HepG2 (cell line): Measurements from ENCODE around the gene TOP3B. TPM values are rescaled to one million over a fixed set of nuclear protein-coding genes. Genes with fewer than 3 reads are reported as not detected.
A peak's percentile ranks its signal among the peaks of the same experiment; 100 is the strongest.

Experiments
- ATAC-seq: fragments of 200-7000 bp; cut with Tn5 transposase; 3 replicates; pipeline ENCODE4 v1.9.1; 2020; ENCODE audit warnings: mild to moderate bottlenecking, moderate library complexity
- BruUV-seq: library from RNA; stranded (reverse); fragments of 400-500 nt; replicated peaks from 2 replicates; lab custom pipeline; 2021; lab: Mats Ljungman, UMichigan
- CTCF ChIA-PET: fragments of 300-600 bp; formaldehyde crosslinking; extraction: SDS; loops from one replicate; lab custom pipeline; 2021; ENCODE audit warnings: low total read pairs, inconsistent platforms, low intra/inter-chr PET ratio; lab: Yijun Ruan, JAX
- POLR2A ChIA-PET: fragments of 350-600 bp; sonication (Branson Sonifier 250); formaldehyde crosslinking; loops from one replicate; lab custom pipeline; 2020; ENCODE audit warnings: antibody characterized with exemption, inconsistent platforms; lab: Yijun Ruan, JAX
- DNase-seq: peaks from one replicate; pipeline ENCODE4 v3.0.0-alpha.2; 2015; ENCODE audit warnings: low spot score
- FAIRE-seq: peaks from 3 replicates; lab custom pipeline; 2011; peaks lifted over from hg19 to GRCh38; lab: Jason Lieb, UNC
- H2AFZ ChIP-seq: one replicate; pipeline ENCODE4 v1.6.1; 2011; ENCODE audit warnings: low read length, inconsistent platforms
- H3K27ac ChIP-seq: fragments of 300-600 bp; 3 replicates; pipeline ENCODE4 v1.8.0; 2011; ENCODE audit warnings: mixed run types, mild to moderate bottlenecking, mixed read lengths, low read length, inconsistent platforms; ENCODE audit not compliant: insufficient read depth; ENCODE audit errors: extremely low read length
- H3K27me3 ChIP-seq, 2 experiments: fragments of 200-600 bp in 1 of 2; 2 replicates in 1 of 2; 3 replicates in 1 of 2; pipeline versions ENCODE4 v1.6.0 to v1.8.0; 2011; ENCODE audit warnings: low read length in 2 of 2, mild to moderate bottlenecking in 2 of 2, moderate library complexity in 2 of 2, inconsistent platforms in 1 of 2; ENCODE audit not compliant: insufficient read depth in 2 of 2, control insufficient read depth in 1 of 2
- H3K36me3 ChIP-seq, 2 experiments: fragments of 200-600 bp in 1 of 2; replicated peaks in 1 of 2; 2 replicates in 1 of 2; 3 replicates in 1 of 2; pipeline versions ENCODE4 v1.5.1 to v1.8.0; 2011; ENCODE audit warnings: low read length in 2 of 2, inconsistent platforms in 1 of 2; ENCODE audit not compliant: insufficient read depth in 2 of 2, control insufficient read depth in 1 of 2
- H3K4me1 ChIP-seq: 2 replicates; pipeline ENCODE4 v1.5.1; 2012; ENCODE audit warnings: low read length, inconsistent platforms; ENCODE audit not compliant: insufficient read depth
- H3K4me2 ChIP-seq: 2 replicates; pipeline ENCODE4 v1.6.0; 2011; ENCODE audit warnings: low read depth, low read length, inconsistent platforms
- H3K4me3 ChIP-seq, 3 experiments: fragments of 200-600 bp in 1 of 3; sonication (generic), shearing (Covaris generic) in 1 of 3; replicated peaks in 1 of 3; 2 replicates each; pipeline ENCODE4 v1.5.1; 2011 to 2016; ENCODE audit warnings: low read length in 3 of 3, inconsistent platforms in 2 of 3, low read depth in 2 of 3, mild to moderate bottlenecking in 2 of 3, control low read depth in 1 of 3, mixed read lengths in 1 of 3; ENCODE audit not compliant: insufficient read depth in 1 of 3
- H3K79me2 ChIP-seq: one replicate; pipeline ENCODE4 v1.6.1; 2011; ENCODE audit warnings: low read length, inconsistent platforms; ENCODE audit not compliant: insufficient read depth
- H3K9ac ChIP-seq: 2 replicates; pipeline ENCODE4 v1.6.0; 2011; ENCODE audit warnings: mild to moderate bottlenecking, low read depth, low read length, inconsistent platforms; ENCODE audit not compliant: insufficient read depth
- H3K9me3 ChIP-seq: 2 replicates; pipeline ENCODE4 v1.5.1; 2012; ENCODE audit warnings: mild to moderate bottlenecking, low read length
- H4K20me1 ChIP-seq: 2 replicates; pipeline ENCODE4 v1.6.0; 2011; ENCODE audit warnings: inconsistent platforms, mild to moderate bottlenecking, low read length, moderate library complexity; ENCODE audit not compliant: insufficient read depth
- CENPBD1 ChIP-seq: sonication (generic); formaldehyde crosslinking; IDR thresholded peaks from 2 replicates; pipeline ENCODE4 v1.8.0; 2022; ENCODE audit warnings: missing genetic modification reagents, low read depth, mild to moderate bottlenecking, borderline replicate concordance
- DDIT3 ChIP-seq: sonication (generic); formaldehyde crosslinking; IDR thresholded peaks from 2 replicates; pipeline ENCODE4 v1.4.0; 2020; ENCODE audit warnings: mild to moderate bottlenecking, missing genetic modification reagents
- GMEB1 ChIP-seq: sonication (generic); formaldehyde crosslinking; IDR thresholded peaks from 2 replicates; pipeline ENCODE4 v1.5.1; 2020; ENCODE audit warnings: missing genetic modification reagents, mild to moderate bottlenecking, borderline replicate concordance
- LCORL ChIP-seq, 2 experiments: fragments of 450-650 bp in 1 of 2; sonication (generic) in 1 of 2; formaldehyde crosslinking in 1 of 2; IDR thresholded peaks; 2 replicates each; pipeline versions ENCODE4 v1.5.0 to v1.6.1; 2017 to 2020; ENCODE audit warnings: antibody characterized with exemption in 1 of 2, missing genetic modification reagents in 1 of 2
- NFKBIZ ChIP-seq: IDR thresholded peaks from 2 replicates; pipeline ENCODE4 v1.6.1; 2018; ENCODE audit warnings: missing genetic modification reagents, missing compliant biosample characterization
- POLR2G ChIP-seq: fragments of 200-400 bp; formaldehyde crosslinking; IDR thresholded peaks from 2 replicates; pipeline ENCODE4 v1.6.1; 2018; ENCODE audit warnings: mild to moderate bottlenecking, low read depth, low read length, moderate library complexity
- RAD51 ChIP-seq: fragments of 450-650 bp; IDR thresholded peaks from 2 replicates; pipeline ENCODE4 v1.6.1; 2016; ENCODE audit warnings: borderline replicate concordance
- TFDP1 ChIP-seq: IDR thresholded peaks from 2 replicates; pipeline ENCODE4 v1.6.1; 2016; ENCODE audit warnings: missing compliant biosample characterization, missing genetic modification reagents, borderline replicate concordance
- TRAFD1 ChIP-seq: sonication (generic); formaldehyde crosslinking; IDR thresholded peaks from 2 replicates; pipeline ENCODE4 v1.5.1; 2020; ENCODE audit warnings: missing genetic modification reagents, mild to moderate bottlenecking, borderline replicate concordance
- ZNF160 ChIP-seq: sonication (generic); formaldehyde crosslinking; IDR thresholded peaks from 2 replicates; pipeline ENCODE4 v1.8.0; 2022; ENCODE audit warnings: mild to moderate bottlenecking, inconsistent platforms, missing genetic modification reagents
- ZNF549 ChIP-seq: sonication (generic); formaldehyde crosslinking; IDR thresholded peaks from 2 replicates; pipeline ENCODE4 v1.5.0; 2020; ENCODE audit warnings: missing genetic modification reagents
- ZNF556 ChIP-seq: sonication (generic); formaldehyde crosslinking; IDR thresholded peaks from 2 replicates; pipeline ENCODE4 v1.4.0; 2020; ENCODE audit warnings: mild to moderate bottlenecking, missing genetic modification reagents, borderline replicate concordance
- ZNF614 ChIP-seq: IDR thresholded peaks from 2 replicates; pipeline ENCODE4 v1.6.1; 2018; ENCODE audit warnings: missing biosample characterization, missing genetic modification reagents, inconsistent platforms, borderline replicate concordance
- WGBS: methylation state at CpG from one replicate; pipeline ENCODE4 v1.1.6; 2017; ENCODE audit warnings: low lambda C conversion rate; 5-methylcytosine and 5-hydroxymethylcytosine counted together
- in situ Hi-C: cut with HindIII; loops from 2 replicates; pipeline ENCODE4 v1.10.0; 2017; ENCODE audit warnings: low pct_unique_long_range_greater_than_20kb; ENCODE audit not compliant: extremely low pct_ligation_motif_present
- intact Hi-C: fragments of 100-400 bp; cut with micrococcal nuclease; formaldehyde crosslinking; loops from one replicate; pipeline ENCODE4 v1.10.0; 2022; ENCODE audit not compliant: unreplicated experiment
- polyA plus RNA-seq, 8 experiments: library from polyadenylated mRNA; depleted of rRNA in 3 of 8; stranded (reverse) in 7 of 8; unstranded in 1 of 8; fragments of >200 nt; fragmentation: Illumina TruSeq in 4 of 8; extraction: Trizol in 4 of 8; gene quantifications; 2 replicates each; pipeline versions ENCODE4 v1.2.1 to v1.2.3, GENCODE V29; 2011 to 2016; ENCODE audit warnings: low read depth in 4 of 8, missing spikeins in 1 of 8, mixed read lengths in 1 of 8; ENCODE audit not compliant: insufficient read depth in 1 of 8
- total RNA-seq, 5 experiments: library from RNA; depleted of rRNA; stranded (reverse); fragments of >200 nt; fragmentation: Illumina TruSeq; extraction: Trizol; gene quantifications; 2 replicates each; pipeline ENCODE4 v1.2.3, GENCODE V29; 2016; ENCODE audit warnings: low read depth in 1 of 5

The TOP3B gene
- total and polyA plus RNA-seq, 2 of the 13 experiments (the other 11 are each of a cell fraction or from before 2014, with no cell fraction given): 28.5 to 29.7 TPM

- ChIA-PET POLR2A (no interaction called here), CTCF (no interaction called here)
- Histone ChIP-seq H3K79me2 (peaks cover under 1% of the 10 kb centered on the region), H3K9ac (no peak overlapping the region), H3K4me3 (no peak overlapping the region), H3K4me1 (peaks cover 6% of the 10 kb centered on the region), H3K27ac (no peak overlapping the region), H3K36me3 (peaks cover 15 to 51% of the 10 kb centered on the region in 2 experiments), H3K9me3 (no peaks in the 10 kb centered on the region), H2AFZ (no peak overlapping the region), H3K27me3 (no peaks in the 10 kb centered on the region), H3K4me2 (no peak overlapping the region), H4K20me1 (no peaks in the 10 kb centered on the region)
- 84% methylated on average over 2 of the region's 5 CpGs for WGBS
- BruUV-seq: no TSS peak
- in situ Hi-C loops (no loop called here), intact Hi-C loops (no loop called here)
- no peak for DNase-seq
- no peak for TF ChIP-seq ZNF160 (CRISPR knock-in tag)
- TF ChIP-seq ZNF614 (CRISPR knock-in tag): no peak
- no peak for TF ChIP-seq NFKBIZ
- TF ChIP-seq RAD51: no peak
- no peak for TF ChIP-seq ZNF549 (CRISPR knock-in tag)
- TF ChIP-seq DDIT3 (CRISPR knock-in tag): no peak
- TF ChIP-seq GMEB1 (CRISPR knock-in tag): no peak
- no peak for ATAC-seq
- FAIRE-seq: no peak
Measured at GRCh38 chr22:21975854-21976345, 6.7 kb downstream of the TOP3B start.

- in situ Hi-C loops (no loop called here), intact Hi-C loops (no loop called here)
- Histone ChIP-seq H3K9me3 (no peaks in the 10 kb centered on the region), H4K20me1 (no peaks in the 10 kb centered on the region), H3K79me2 (no peaks in the 10 kb centered on the region), H2AFZ (no peak overlapping the region), H3K27me3 (no peaks in the 10 kb centered on the region), H3K27ac (no peak overlapping the region), H3K36me3 (peaks cover 19 to 57% of the 10 kb centered on the region in 2 experiments), H3K9ac (no peak overlapping the region), H3K4me1 (no peaks in the 10 kb centered on the region), H3K4me3 (no peak overlapping the region), H3K4me2 (no peak overlapping the region)
- no TSS peak for BruUV-seq
- CTCF ChIA-PET: no interaction called here
- FAIRE-seq (no peak), ATAC-seq (no peak), DNase-seq (no peak)
- WGBS: 98% methylated on average over 5 of the region's 5 CpGs
- POLR2A ChIA-PET: no interaction called here
- peak; percentile 48; the same call in 1 of the 2 replicates for TF ChIP-seq LCORL (IDR thresholded peaks at IDR 0.05)
- TF ChIP-seq LCORL (CRISPR knock-in tag; IDR thresholded peaks at IDR 0.05): no peak
- TF ChIP-seq POLR2G: no peak
- no peak for TF ChIP-seq TRAFD1 (CRISPR knock-in tag)
- no peak for TF ChIP-seq ZNF556 (CRISPR knock-in tag)
- TF ChIP-seq CENPBD1 (CRISPR knock-in tag): no peak
- TF ChIP-seq TFDP1 (CRISPR knock-in tag): no peak
Measured at GRCh38 chr22:21975273-21975672, 7.3 kb downstream of the TOP3B start.
